DMS 273 treated with DMSO at 0.1 percent for 48 hours (cell line): ENCODE data around the gene UGGT2.
"Not testable (repeated sequence)": the region's sequence is repeated elsewhere in the genome, so short reads cannot be mapped to it uniquely, and the experiment has no call there.

Experiments used
- DNase-seq: peaks from one replicate; lab custom pipeline; 2025; lab: John Stamatoyannopoulos, UW

Gene UGGT2

DNA sequence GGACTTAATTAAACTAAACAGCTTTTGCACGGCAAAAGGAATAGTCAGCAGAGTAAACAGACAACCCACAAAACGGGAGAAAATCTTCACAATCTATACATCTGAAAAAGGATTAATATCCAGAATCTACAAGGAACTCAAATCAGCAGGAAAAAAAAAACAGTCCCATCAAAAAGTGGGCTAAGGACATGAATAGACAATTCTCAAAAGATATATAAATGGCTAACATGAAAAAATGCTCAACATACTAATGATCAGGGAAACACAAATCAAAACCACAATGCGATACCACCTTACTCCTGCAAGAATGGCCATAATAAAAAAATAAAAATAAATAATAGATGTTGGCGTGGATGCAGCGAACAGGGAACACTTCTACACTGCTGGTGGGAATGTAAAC is 1.7 kb downstream of the UGGT2 start:
- DNase-seq, result not testable (repeated sequence)

DNA sequence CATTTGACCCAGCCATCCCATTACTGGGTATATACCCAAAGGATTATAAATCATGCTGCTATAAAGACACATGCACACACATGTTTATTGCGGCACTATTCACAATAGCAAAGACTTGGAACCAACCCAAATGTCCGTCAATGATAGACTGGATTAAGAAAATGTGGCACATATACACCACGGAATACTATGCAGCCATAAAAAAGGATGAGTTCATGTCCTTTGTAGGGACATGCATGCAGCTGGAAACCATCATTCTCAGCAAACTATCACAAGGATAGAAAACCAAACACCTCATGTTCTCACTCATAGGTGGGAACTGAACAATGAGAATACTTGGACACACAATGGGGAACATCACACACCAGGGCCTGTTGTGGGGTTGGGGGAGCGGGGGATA is 2.2 kb downstream of the UGGT2 start:
- DNase-seq, result not testable (repeated sequence)

DNA sequence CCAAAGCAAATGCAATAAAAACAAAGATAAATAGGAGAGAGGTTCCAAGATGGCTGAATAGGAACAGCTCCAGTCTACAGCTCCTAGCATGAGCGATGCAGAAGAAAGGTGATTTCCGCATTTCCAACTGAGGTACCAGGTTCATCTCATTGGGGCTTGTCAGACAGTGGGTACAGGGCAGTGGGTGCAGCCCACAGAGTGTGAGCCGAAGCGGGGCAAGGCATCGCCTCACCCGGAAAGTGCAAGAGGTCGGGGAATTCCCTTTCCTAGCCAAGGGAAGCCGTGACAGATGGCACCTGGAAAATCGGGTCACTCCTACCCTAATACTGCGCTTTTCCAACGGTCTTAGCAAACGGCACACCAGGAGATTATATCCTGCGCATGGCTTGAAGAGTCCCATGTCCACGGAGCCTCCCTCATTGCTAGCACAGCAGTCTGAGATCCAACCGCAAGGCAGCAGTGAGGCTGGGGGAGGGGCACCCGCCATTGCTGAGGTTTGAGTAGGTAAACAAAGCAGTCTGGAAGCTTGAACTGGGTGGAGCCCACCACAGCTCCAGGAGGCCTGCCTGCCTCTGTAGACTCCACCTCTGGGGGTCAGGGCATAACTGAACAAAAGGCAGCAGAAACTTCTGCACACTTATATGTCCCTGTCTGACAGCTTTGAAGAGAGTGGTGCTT is 6.6 kb downstream of the UGGT2 start:
- DNase-seq, result not testable (repeated sequence)

DNA sequence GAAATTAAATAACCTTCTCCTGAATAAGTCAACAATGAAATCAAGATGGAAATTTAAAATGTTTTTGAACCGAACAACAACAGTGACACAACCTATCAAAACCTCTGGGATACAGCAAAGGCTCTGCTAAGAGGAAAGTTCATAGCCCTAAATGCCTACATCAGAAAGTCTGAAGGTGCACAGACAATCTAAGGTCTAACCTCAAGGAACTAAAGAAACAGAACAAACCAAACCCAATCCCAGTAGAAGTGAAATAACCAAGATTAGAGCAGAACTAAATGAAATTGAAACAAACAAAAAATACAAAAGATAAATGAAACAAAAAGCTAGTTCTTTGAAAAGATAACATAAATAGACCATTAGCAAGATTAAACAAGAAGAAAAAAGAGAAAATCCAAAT is 9.0 kb downstream of the UGGT2 start:
- DNase-seq, result no peak

DNA sequence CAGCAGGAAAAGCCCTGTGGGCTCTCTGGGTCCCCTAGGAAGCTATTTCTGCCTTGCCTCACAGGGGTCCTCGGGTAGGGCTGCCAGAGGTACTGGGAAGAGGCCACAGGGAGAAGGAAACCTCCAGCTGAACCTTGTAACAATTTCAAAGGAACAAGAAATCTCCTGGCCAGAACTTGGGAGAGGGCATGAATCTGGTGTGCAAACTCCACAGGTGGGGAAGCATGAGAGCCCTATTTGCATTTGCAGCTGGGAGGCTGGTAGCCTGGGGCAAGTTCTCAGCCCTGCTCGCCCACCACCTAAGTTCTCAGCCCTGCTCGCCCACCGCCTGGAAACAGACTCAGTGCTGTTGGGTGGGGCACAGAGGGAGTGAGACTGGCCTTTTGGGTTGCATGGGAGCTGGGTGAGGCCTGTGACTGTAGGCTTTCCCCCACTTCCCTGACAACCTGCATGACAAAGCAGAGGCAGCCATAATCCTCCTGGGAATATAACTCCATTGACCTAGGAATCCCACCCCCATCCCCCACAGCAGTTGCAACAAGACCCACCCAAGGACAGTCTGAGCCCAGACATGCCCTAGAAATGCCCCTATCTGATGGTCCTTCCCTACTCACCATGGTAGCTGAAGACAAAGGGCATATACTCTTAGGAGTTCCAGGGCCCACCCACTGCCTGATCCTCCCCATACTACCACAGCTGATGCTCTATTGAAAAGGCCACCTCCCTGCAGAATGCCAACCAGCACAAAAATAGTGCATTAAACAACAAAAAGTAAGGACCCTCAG is 11.7 kb downstream of the UGGT2 start:
- no peak for DNase-seq

DNA sequence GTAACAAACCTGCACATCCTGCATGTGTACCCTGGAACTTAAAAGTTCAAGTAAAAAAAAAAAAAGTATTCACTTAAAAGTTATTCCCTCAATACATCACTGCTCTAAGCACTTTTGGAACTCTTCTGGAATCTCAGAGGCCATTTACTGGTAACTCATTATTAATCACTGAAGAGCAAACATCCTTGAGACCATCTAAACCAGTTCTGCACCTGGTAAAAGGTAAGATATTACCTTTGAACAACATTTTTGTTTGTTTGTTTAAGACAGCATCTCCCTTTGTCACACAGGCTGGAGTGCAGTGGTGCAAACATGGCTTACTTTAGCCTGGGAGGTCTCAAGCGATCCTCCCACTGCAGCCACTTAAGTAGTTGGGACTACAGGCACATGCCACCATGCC is 16.7 kb downstream of the UGGT2 start:
- no peak for DNase-seq

DNA sequence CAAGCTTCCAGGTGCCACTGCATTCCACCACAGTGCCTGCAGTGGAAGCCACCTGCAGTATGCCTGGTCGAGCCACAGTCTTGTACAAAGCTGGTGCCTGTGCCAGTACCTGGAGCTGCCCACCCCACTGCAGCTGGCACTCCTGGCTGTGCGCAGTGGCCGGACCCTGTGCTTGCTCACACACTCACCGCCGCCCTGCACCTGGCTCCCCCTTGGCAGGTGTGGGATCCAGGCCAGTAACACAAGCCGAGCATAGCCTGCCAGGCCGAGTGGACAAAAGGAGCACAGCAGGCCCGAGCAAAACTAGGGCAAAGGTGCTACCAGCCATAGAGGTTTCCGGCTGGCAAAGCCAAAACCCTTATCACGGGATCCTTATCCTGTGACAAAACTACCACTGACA is 18.5 kb downstream of the UGGT2 start:
- no peak for DNase-seq

DNA sequence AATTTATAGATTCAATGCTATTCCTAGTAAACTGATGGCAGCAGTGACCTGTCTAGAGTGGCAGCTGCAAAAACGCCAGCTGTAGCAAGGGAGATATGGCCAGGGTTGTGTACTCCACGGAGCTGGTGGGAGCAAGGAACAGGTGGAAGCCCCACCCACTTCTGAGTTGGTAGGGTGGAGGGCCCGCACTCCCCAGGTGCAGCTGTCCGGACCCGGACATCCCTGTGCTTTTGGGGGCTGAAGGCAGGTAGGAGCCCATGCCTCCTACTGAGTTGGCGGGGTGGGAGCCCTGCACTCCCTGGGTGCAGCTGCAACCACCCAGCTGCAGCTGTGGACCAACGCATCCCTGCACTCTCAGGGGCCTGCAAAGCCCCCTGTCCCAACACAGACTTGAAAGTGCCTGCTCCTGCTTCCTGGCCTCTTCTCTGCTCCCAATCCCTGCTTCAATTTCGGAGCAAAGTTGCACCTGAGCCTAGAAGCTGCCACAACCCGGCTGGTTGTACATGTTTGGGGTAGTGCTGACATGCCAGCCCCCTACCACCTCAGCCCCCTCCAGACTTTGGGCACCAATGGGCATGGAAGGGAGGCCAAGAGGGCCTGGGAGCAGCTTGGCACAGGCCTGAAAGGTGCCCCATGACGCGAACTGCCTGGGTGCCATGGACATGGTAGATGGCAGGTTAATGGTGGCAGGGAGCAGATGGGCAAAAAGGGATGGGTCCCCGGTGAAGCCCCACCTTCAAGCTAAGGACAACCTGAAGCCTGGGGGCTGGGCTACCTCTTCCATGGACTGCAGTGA is 19.8 kb downstream of the UGGT2 start:
- no peak for DNase-seq

DNA sequence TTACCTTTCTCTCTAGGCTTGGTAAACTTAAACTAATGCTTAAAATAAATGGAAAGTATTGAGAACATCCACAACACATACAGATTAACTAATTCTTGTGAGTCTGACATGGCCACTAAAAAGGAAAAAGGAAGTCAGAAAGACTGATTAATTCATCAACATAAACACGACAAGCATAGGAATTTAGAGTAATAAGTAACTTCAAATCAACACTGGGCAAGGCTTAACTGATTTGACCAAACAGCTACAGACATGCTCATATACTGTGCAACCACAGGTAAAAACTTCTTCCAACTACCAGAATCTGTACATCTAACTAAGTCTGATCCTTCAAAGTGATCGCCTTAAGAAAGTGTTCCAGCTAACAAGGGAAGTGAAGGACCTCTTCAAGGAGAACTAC is 20.5 kb downstream of the UGGT2 start:
- no peak for DNase-seq

DNA sequence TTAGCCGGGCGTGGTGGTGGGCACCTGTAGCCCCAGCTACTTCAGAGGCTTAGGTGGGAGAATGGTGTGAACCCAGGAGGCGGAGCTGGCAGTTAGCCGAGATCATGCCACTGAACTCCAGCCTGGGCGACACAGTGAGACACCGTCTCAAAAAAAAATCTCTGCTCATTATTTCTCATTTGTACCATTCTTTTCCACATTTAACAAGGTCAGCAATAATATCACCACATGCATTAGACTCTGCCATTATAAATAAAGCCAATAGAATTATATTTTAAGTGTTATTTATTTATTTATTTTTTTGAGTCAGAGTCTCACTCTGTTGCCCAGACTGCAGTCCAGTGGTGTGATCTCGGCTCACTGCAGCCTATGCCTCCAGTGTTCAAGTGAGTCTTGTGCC is 24.2 kb downstream of the UGGT2 start:
- DNase-seq, result no peak

DNA sequence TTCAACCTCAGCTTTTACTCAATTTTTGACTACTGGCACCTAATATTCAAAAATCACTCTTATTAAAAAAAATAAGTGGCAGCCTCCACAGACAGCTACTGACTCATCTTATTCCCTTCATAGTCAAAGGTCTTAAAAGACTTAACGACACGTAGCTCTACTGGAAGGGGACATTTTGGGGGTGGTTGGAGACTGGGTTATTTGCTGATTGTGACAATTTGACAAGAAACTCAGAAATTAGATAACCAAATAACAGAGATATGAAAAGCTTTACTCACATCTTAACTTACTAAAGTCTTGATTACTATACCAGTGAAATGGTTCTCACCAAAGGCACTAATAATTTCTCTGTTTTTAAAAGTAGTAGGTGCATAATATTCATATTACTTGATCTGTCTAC is 25.7 kb downstream of the UGGT2 start:
- no peak for DNase-seq

DNA sequence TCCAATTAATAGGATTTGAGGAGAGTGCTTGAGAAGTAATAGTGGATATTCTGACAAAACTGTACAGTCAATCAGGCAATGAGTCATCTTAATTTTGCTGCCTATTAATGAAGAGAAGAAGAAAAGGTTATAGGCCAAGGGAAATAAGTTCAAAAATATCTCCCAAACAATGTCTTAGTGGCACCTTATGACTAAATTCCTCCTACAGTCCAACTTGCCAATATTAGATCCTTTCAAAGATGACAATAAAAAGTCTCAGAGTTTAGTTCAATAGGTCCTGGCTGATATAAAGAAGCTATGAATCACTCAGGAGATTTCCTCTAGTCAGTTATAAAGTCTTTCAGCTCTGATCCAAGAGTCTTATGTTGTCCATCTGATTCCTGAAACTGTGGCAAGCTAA is 27.9 kb downstream of the UGGT2 start:
- DNase-seq, result no peak

DNA sequence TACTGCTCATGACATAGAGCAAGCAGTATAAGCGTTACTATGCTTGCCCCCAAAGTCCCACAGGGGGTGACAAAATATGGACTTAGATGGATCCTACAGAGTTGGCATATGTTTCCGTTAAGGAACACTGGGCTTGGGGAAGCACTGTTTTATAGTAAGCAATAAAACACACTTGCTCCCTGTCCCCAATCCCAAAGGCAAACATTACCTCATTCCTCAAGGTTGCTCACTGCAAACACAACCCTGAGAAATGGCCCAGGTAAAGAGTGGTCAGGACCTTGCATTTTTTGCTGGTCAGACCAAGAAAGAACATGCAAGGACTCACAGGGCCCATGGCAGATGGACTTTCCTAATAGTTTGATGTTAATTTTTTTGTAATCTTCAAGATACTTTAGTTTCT is 32.3 kb downstream of the UGGT2 start:
- no peak for DNase-seq

DNA sequence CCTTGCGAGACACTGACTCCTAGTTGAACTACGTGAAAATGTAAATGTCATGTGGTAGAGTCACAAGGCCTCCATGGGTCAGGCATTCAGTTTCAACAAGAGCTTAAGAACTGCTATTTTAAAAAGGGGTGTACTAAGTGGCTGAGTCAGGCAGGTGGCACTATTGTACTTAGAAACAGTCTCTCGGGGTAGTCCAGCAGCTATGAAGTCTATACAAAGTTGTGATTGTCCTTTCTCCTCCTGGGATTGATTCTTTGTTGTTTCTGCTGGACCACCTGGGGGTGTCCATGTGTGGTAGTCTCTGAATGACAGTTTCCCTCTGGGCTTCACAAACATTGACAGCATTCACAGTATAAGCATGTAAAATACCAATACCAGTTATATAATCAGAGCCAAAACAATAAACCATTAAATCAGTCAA is 33.0 kb downstream of the UGGT2 start:
- peak; percentile 18 for DNase-seq

DNA sequence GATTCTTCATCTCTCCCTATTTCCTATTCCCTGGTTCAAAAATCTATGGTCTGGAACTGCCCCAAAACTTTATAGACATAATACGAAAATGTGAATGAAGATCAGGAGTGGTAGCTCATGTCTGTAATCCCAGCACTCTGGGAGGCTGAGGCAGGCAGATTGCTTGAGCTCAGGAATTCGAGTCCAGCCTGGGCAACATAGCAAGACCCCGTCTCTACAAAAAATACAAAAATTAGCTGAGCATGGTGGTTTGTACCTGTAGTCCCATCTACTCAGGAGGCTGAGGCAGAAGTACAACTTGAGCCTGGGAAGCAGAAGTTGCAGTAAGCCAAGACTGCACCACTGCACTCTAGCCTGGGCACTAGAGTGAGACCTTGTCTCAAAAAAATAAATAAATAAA is 35.1 kb downstream of the UGGT2 start:
- DNase-seq, result no peak

DNA sequence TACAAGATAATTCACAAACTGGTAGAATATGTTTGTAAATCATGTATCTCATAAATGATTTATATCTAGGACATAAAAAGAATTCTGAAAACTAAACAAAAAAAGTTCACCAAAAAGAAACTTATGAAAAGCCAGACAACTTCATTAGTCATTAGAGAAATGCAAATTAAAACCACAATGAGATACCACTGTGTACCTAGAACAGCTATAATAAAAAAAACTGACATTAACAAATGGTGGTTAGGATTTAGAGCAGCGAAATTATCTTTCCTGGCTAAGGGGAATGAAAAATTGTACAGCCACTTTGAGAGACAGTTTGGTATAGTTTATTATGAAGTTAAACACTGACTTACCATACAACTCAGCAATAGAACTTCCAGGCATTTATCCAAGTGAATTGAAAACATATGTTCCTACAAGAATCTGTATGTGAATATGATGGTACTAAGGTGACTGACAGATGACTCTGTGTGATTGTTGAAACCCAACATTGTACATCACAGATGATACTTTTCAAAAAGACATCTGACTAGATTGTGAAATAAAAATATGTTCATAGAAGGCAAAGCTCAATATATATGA is 41.8 kb downstream of the UGGT2 start:
- DNase-seq, result peak; percentile 46

DNA sequence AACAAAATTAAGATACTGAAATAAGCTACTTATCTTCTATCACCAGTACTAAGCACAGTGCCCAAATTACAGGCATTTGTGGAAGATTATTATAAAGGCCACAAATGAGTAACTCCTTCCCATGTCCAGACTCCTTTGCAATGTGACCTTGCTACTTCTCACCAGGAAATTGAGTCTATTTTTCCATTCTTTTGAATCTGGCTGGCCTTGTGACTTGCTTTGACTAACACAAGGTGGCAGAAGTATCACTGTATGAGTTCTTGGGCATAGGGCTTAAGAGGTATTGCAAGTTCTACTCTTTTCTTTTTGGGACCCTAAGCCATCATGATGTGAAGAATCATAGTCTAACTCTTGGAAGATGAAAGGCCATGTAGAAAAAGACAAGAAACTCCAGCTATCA is 49.9 kb downstream of the UGGT2 start:
- no peak for DNase-seq

DNA sequence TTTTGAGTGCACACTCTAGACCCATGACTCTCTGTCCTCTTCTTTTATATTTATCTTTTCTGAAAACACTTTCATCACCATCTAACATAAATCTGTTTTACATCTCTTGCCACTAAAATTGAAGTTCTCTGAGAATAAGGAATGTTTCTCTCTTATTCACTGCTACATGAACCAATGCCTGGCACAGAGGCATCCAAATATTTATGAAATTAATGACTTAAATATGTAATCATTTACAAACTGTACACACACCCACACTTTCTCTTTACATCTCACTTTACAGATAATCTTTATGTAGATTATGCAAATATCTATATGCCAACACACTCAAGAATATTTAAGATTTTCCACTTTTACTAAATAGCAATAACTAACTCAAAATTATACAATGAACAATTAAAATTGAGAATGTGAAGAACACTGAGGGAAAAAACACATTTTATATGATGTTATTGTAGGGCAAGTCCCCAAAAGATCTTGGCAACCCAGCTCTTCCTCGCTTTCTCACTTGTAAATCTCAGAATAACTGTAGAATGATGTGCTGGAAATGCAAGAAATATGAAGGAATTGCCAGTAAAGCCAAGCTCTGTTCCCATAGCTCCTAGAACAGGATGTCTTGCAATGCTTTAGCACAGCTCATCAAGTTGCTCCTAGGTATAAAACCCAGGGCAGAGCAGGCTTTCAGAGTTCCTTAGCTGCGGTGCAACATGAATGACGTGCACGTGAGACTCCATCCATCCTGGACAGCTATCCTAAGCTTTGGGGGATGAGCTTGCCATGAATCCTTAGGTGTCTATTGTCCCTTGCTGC is 50.7 kb downstream of the UGGT2 start:
- DNase-seq, result no peak

DNA sequence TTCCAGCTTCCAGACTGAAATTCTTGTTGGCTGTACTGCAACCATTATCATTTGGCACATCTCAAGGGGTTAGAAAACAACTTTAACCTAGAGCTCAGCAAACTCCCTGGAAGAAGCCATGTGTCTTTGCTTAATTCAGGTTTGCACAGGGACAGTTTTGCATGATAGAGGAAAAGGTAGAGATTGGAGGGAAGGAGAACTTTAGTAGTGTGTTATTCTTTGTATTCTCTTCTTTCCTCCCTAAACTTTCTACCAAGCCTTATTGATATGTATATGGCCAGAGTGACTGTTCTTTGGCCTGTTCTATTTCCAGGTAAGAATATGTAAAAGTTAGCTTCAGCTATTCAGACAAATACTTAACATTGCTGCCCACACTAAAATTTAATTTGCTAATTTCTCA is 53.1 kb downstream of the UGGT2 start:
- DNase-seq, result no peak

DNA sequence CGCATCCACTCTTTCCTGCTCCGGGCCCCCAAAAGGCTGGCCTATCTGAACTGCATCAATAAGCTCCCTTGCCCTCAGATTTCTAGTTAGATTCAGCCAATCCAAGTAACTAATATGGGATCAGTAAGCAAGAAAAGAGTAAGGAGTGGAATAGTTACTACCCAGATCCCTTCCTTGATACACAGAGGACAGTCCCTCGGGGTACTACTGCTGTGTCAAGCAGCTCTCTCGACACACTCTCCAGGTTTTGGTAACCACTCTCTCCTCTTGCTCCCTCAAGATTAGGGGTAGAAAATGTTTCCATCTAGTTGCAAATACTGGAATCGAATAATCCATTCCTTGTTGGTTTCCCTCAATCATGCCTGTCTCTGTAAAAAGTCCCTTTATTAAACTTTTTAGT is 65.4 kb downstream of the UGGT2 start:
- no peak for DNase-seq

DNA sequence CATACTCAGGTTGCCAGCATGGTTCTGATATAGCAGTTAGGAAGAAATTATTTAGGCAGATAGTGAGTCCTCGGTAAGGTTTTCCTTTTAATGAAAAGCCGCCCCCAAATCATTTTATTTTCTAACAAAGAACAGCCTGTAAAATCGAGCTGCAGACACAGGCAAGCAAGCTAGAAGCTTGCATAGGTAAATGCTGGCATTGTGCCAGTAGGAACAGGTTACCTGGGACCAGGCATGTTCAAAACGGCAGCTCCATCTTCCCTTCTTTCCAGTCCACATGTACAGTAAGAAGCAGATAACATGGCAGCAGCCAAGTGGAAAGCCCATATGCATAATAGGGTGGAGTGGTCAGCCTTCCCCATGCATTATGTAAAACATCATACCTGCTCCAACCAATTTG is 71.1 kb downstream of the UGGT2 start:
- DNase-seq, result no peak

DNA sequence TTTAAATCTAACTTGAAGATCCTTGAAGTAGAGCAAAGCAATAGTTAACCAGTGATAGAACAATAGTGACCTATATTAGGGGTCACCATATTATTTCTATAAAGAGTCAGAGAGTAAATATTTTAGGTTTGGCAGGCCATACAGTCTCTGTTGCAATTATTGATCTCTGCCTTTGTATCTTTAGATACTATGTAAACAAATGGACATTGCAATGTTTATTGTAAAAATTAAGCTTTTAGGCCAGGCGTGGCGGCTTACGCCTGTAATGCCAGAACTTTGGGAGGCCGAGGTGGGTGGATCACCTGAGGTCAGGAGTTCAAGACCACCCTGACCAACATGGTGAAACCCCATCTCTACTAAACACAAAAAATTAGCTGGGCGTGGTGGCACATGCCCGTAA is 80.5 kb downstream of the UGGT2 start:
- DNase-seq, result not testable (repeated sequence)
